Activated CD4-positive, alpha-beta T cell treated with anti-CD3 and anti-CD28 coated beads for 48 hours (primary cell): ENCODE data around the gene SDR9C7.
"Not testable (repeated sequence)": the region's sequence is repeated elsewhere in the genome, so short reads cannot be mapped to it uniquely, and the experiment has no call there.

Source experiments
- DNase-seq: peaks from one replicate; pipeline ENCODE4 v3.0.0-alpha.2; 2020

Gene SDR9C7

GRCh38 chr12:56933826-56934625 lies at the start of gene SDR9C7:
Gene SDR9C7 (minus strand): TSS chr12:56934408. CDS start chr12:56934261, 147 bp downstream.
- DNase-seq = no peak

- DNase-seq = no peak
These were observed 49.2 kb upstream of the SDR9C7 start for GRCh38 chr12:56983386-56983785.

GRCh38 chr12:56982578-56983236 lies 48.5 kb upstream of the SDR9C7 start:
- not testable (repeated sequence) for DNase-seq

- DNase-seq = no peak
These were observed 46.8 kb upstream of the SDR9C7 start for GRCh38 chr12:56980941-56981530.

GRCh38 chr12:56980268-56980667 lies 46.1 kb upstream of the SDR9C7 start:
- DNase-seq = no peak

- no peak for DNase-seq
These were observed 45.4 kb upstream of the SDR9C7 start for GRCh38 chr12:56979628-56980027.

- DNase-seq = no peak
These were observed 44.4 kb upstream of the SDR9C7 start for GRCh38 chr12:56978397-56979138.

- DNase-seq = not testable (repeated sequence)
These were observed 43.2 kb upstream of the SDR9C7 start for GRCh38 chr12:56977361-56977760.

GRCh38 chr12:56974224-56974623 lies 40.0 kb upstream of the SDR9C7 start:
- DNase-seq = not testable (repeated sequence)

- not testable (repeated sequence) for DNase-seq
These were observed 34.7 kb upstream of the SDR9C7 start for GRCh38 chr12:56968910-56969309.

- not testable (repeated sequence) for DNase-seq
These were observed 31.9 kb upstream of the SDR9C7 start for GRCh38 chr12:56965997-56966642.

- not testable (repeated sequence) for DNase-seq
These were observed 30.9 kb upstream of the SDR9C7 start for GRCh38 chr12:56965124-56965523.

GRCh38 chr12:56963557-56963956 lies 29.3 kb upstream of the SDR9C7 start:
- DNase-seq = not testable (repeated sequence)

GRCh38 chr12:56962247-56962646 lies 28.0 kb upstream of the SDR9C7 start:
- not testable (repeated sequence) for DNase-seq

- DNase-seq = no peak
These were observed 24.2 kb upstream of the SDR9C7 start for GRCh38 chr12:56958422-56958821.

- no peak for DNase-seq
These were observed 23.2 kb upstream of the SDR9C7 start, which contains the start of gene RDH16 for GRCh38 chr12:56957229-56958052. Gene RDH16 (minus strand): TSS chr12:56957608. CDS start chr12:56957462, 146 bp downstream.

- no peak for DNase-seq
These were observed 21.5 kb upstream of the SDR9C7 start for GRCh38 chr12:56955631-56956256.

- no peak for DNase-seq
These were observed 20.7 kb upstream of the SDR9C7 start for GRCh38 chr12:56954958-56955355.

- DNase-seq = no peak
These were observed 20.1 kb upstream of the SDR9C7 start for GRCh38 chr12:56954057-56954957.

- no peak for DNase-seq
These were observed 19.1 kb upstream of the SDR9C7 start for GRCh38 chr12:56953314-56953713.
